Naive thymus-derived CD4-positive, alpha-beta T cell (primary cell): ENCODE measurements around the gene MPZL3. TPM values are rescaled to one million over a fixed set of nuclear protein-coding genes. Genes with fewer than 3 reads are reported as not detected.

Source experiments
- ATAC-seq: fragments of 150-1000 bp; cut with Tn5 transposase; 2 replicates; pipeline ENCODE4 v1.10.0; 2021; ENCODE audit warnings: mild to moderate bottlenecking, moderate library complexity
- CTCF ChIA-PET: fragments of 350-600 bp; sonication (Branson Sonifier 250); formaldehyde crosslinking; loops from one replicate; lab custom pipeline; 2021; ENCODE audit warnings: antibody characterized with exemption; lab: Charles Lee
- POLR2A ChIA-PET: fragments of 350-600 bp; sonication (Branson Sonifier 250); formaldehyde crosslinking; loops from one replicate; lab custom pipeline; 2021; ENCODE audit warnings: antibody characterized with exemption, inconsistent platforms; lab: Charles Lee
- DNase-seq, 9 donors: peaks; one replicate each; pipeline versions ENCODE4 v3.0.0 to v3.0.0-alpha.2; 2020 to 2022; ENCODE audit warnings: mixed read lengths in 1 of 9
- H3K27ac ChIP-seq: one replicate; pipeline ENCODE4 v1.7.0; 2013; ENCODE audit warnings: mild to moderate bottlenecking, low read depth, low read length, moderate library complexity
- H3K27me3 ChIP-seq, 2 donors: one replicate each; pipeline ENCODE4 v1.7.0; 2013; ENCODE audit warnings: low read length in 2 of 2, mild to moderate bottlenecking in 2 of 2, moderate library complexity in 2 of 2; ENCODE audit not compliant: control insufficient read depth in 2 of 2, insufficient read depth in 2 of 2
- H3K36me3 ChIP-seq, 3 experiments: 1 replicate in 2 of 3; 2 replicates in 1 of 3; pipeline ENCODE4 v1.7.0; 2013; ENCODE audit warnings: low read length in 3 of 3, mild to moderate bottlenecking in 3 of 3, moderate library complexity in 1 of 3; ENCODE audit not compliant: insufficient read depth in 3 of 3, control insufficient read depth in 2 of 3
- H3K4me1 ChIP-seq, 2 donors: one replicate each; pipeline ENCODE4 v1.7.0; 2013; ENCODE audit warnings: low read length in 2 of 2, mild to moderate bottlenecking in 2 of 2, moderate library complexity in 1 of 2; ENCODE audit not compliant: control insufficient read depth in 2 of 2, insufficient read depth in 2 of 2
- H3K4me3 ChIP-seq: 2 replicates; pipeline ENCODE4 v1.7.0; 2013; ENCODE audit warnings: mild to moderate bottlenecking, low read length
- H3K9me3 ChIP-seq, 3 experiments: 1 replicate in 2 of 3; 2 replicates in 1 of 3; pipeline ENCODE4 v1.7.0; 2013; ENCODE audit warnings: low read length in 3 of 3; ENCODE audit not compliant: control insufficient read depth in 2 of 3
- H3K27ac Mint-ChIP-seq, 9 donors: one replicate each; pipeline ENCODE4 v1.8.0; 2020 to 2022; ENCODE audit warnings: mixed read lengths in 9 of 9, mild to moderate bottlenecking in 8 of 9, moderate library complexity in 5 of 9, inconsistent platforms in 2 of 9
- H3K27me3 Mint-ChIP-seq, 5 donors: one replicate each; pipeline ENCODE4 v1.8.0; 2021 to 2022; ENCODE audit warnings: mixed read lengths in 5 of 5, mild to moderate bottlenecking in 1 of 5
- H3K36me3 Mint-ChIP-seq, 5 donors: one replicate each; pipeline ENCODE4 v1.8.0; 2020 to 2022; ENCODE audit warnings: mixed read lengths in 5 of 5, mild to moderate bottlenecking in 3 of 5, inconsistent platforms in 1 of 5
- H3K4me1 Mint-ChIP-seq, 7 donors: one replicate each; pipeline ENCODE4 v1.8.0; 2020 to 2022; ENCODE audit warnings: mixed read lengths in 7 of 7, mild to moderate bottlenecking in 3 of 7, inconsistent platforms in 1 of 7
- H3K4me3 Mint-ChIP-seq, 10 donors: one replicate each; pipeline ENCODE4 v1.8.0; 2020 to 2022; ENCODE audit warnings: mild to moderate bottlenecking in 10 of 10, mixed read lengths in 10 of 10, moderate library complexity in 6 of 10, inconsistent platforms in 2 of 10
- H3K9me3 Mint-ChIP-seq, 11 donors: one replicate each; pipeline ENCODE4 v1.8.0; 2020 to 2022; ENCODE audit warnings: mixed read lengths in 11 of 11, mild to moderate bottlenecking in 4 of 11, inconsistent platforms in 1 of 11, moderate library complexity in 1 of 11
- intact Hi-C, 2 donors: fragments of 100-400 bp; cut with micrococcal nuclease; formaldehyde crosslinking; loops; one replicate each; pipeline ENCODE4 v1.15.1; 2023
- polyA plus RNA-seq, 2 donors: library from polyadenylated mRNA; unstranded; fragments of 300-500 nt; fragmentation: Illumina TruSeq; gene quantifications; one replicate each; pipeline ENCODE4 v1.2.3, GENCODE V29; 2021
- total RNA-seq, 6 experiments: library from RNA in 5 of 6; stranded (reverse) in 5 of 6; gene quantifications; 1 replicate in 5 of 6; 2 replicates in 1 of 6; pipeline ENCODE4 v1.2.3 and lab custom pipeline; 2021 to 2026

MPZL3 gene
- total and polyA plus RNA-seq, 7 experiments from 2014 or later, result 3.6 to 17.4 (median 14.2) TPM

DNA sequence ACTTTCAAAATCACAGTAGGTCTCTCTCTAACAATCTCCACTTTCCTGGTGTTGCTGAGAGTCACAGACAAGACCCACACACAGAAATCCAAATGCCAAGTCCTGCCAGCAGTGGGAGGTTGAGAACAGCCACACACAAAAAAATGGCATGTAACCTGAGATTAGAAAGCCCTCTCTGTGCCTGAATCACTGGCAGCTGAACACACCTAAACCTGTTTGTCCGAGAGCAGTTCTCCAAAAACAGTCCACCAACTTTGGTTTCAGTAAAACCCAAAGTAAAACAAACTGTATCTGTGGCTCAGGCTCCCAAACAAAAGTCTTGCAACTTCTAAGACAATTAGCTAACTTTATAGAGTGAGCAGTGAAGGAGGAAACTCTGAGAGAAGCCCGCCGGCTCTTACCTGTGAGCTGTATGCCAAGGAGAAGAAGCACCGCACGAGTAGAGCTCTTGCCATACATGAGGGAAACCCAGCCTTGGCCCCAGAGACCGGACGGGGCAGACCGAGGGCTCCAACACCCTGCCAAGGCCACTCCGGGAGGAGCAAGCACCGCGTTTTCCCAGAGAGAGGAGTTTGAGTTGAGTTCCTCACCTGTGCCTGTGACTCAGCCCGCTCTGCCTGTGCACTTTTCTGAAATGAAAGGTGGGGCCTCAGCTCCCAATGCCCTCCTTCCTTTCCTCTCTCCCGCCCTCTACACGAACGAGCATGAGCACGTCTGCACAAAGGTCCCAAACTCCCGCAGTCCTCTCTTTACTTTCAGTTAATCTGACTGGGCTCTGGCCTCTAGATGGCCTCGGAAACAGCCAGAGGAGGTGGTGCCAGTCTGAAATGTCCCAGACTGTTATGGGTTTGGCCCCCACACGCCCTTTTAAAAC is 11.8 kb upstream of the MPZL3 start, which contains the start of gene MPZL2:
Gene MPZL2, minus strand, starts transcription at position 603 of the 874 bp plus-strand sequence. Its CDS starts 144 bp downstream, at position 459.
- Histone ChIP-seq H3K4me3 (peak within 1 kb of the TSS; percentile 29), H3K4me1 (peaks cover 0 to 14% of the 10 kb centered on the region in 2 donors), H3K27me3 (no peaks in the 10 kb centered on the region), H3K9me3 (no peaks in the 10 kb centered on the region), H3K36me3 (no peaks in the 10 kb centered on the region), H3K27ac (peak within 1 kb of the TSS; percentile 55)
- Mint-ChIP-seq H3K4me3 (peak within 1 kb of the TSS; percentile 78 to 91 (median 88)), H3K36me3 (peaks cover 0 to 5% (median 0%) of the 10 kb centered on the region in 5 donors), H3K27ac (peak within 1 kb of the TSS; percentile 30 to 94 (median 75)), H3K4me1 (peaks cover 19 to 44% (median 37%) of the 10 kb centered on the region in 7 donors), H3K27me3 (peaks cover 0 to 19% (median 0%) of the 10 kb centered on the region in 5 donors), H3K9me3 (no peaks in the 10 kb centered on the region)
- peak; percentile 72 for ATAC-seq
- DNase-seq, result peak in 8 of 9 donors; percentile 11 to 47 (median 28)
- intact Hi-C loops, result loop anchor here in 1 of 2 donors (2.0 kb wide), 1 partner anchor 19 kb away; no protein-coding TSS in a partner anchor
- ChIA-PET CTCF (interaction anchor here (0.9 to 2.4 kb wide), 5 partner anchors 27 to 82 kb away, joined by 3 to 11 read pairs (median 4); partner anchors contain the start of gene JAML), POLR2A (interaction anchor here (0.6 to 3.0 kb wide), 8 partner anchors 10 to 74 kb away, joined by 3 to 18 read pairs (median 6); partner anchors contain the start of genes JAML and MPZL3)

GRCh38 chr11:118263112-118263511 is 10.9 kb upstream of the MPZL3 start:
- Mint-ChIP-seq H3K9me3 (peaks cover 0 to 3% (median 0%) of the 10 kb centered on the region in 11 donors), H3K4me1 (peaks cover 19 to 50% (median 37%) of the 10 kb centered on the region in 7 donors), H3K36me3 (peaks cover 0 to 11% (median 5%) of the 10 kb centered on the region in 5 donors), H3K4me3 (peak overlapping the region; percentile 27 to 91 (median 86)), H3K27me3 (peaks cover 0 to 17% (median 0%) of the 10 kb centered on the region in 5 donors), H3K27ac (peak overlapping the region in 7 of 9 donors; percentile 10 to 94 (median 72))
- H3K27ac ChIP-seq, result no peak overlapping the region
- ChIA-PET CTCF (interaction anchor here (1.3 kb wide), 1 partner anchor 64 kb away, joined by 7 read pairs; no protein-coding TSS in a partner anchor), POLR2A (interaction anchor here (1.8 to 3.0 kb wide), 3 partner anchors 9 to 38 kb away, joined by 5 to 18 read pairs (median 6); partner anchors contain the start of genes JAML and MPZL3)
- intact Hi-C loops, result no loop called here
- no peak overlapping the region for H3K4me3 ChIP-seq
- H3K9me3 ChIP-seq, result no peaks in the 10 kb centered on the region
- DNase-seq, result no peak
- H3K4me1 ChIP-seq, result peaks cover 0 to 14% of the 10 kb centered on the region in 2 donors
- no peaks in the 10 kb centered on the region for H3K36me3 ChIP-seq
- no peaks in the 10 kb centered on the region for H3K27me3 ChIP-seq
- no peak for ATAC-seq

- H3K4me3 ChIP-seq, result no peak overlapping the region
- ChIA-PET CTCF (interaction anchor here (0.6 to 2.2 kb wide), 6 partner anchors 20 to 62 kb away, joined by 3 to 11 read pairs (median 4); partner anchors contain the start of gene JAML), POLR2A (interaction anchor here (0.8 to 1.8 kb wide), 4 partner anchors 8 to 85 kb away, joined by 3 to 6 read pairs (median 3); partner anchors contain the start of genes JAML and MPZL3)
- Mint-ChIP-seq H3K9me3 (peaks cover 0 to 3% (median 0%) of the 10 kb centered on the region in 11 donors), H3K4me3 (no peak overlapping the region), H3K27me3 (peaks cover 0 to 6% (median 0%) of the 10 kb centered on the region in 5 donors), H3K27ac (no peak overlapping the region), H3K36me3 (peaks cover 0 to 12% (median 6%) of the 10 kb centered on the region in 5 donors), H3K4me1 (peaks cover 19 to 45% (median 32%) of the 10 kb centered on the region in 7 donors)
- H3K36me3 ChIP-seq, result no peaks in the 10 kb centered on the region
- H3K27me3 ChIP-seq, result no peaks in the 10 kb centered on the region
- ATAC-seq (no peak), DNase-seq (no peak)
- peaks cover 0 to 14% of the 10 kb centered on the region in 2 donors for H3K4me1 ChIP-seq
- intact Hi-C loops, result no loop called here
- H3K9me3 ChIP-seq, result no peaks in the 10 kb centered on the region
- H3K27ac ChIP-seq, result no peak overlapping the region
Observed at GRCh38 chr11:118260353-118260752, 8.2 kb upstream of the MPZL3 start.

DNA sequence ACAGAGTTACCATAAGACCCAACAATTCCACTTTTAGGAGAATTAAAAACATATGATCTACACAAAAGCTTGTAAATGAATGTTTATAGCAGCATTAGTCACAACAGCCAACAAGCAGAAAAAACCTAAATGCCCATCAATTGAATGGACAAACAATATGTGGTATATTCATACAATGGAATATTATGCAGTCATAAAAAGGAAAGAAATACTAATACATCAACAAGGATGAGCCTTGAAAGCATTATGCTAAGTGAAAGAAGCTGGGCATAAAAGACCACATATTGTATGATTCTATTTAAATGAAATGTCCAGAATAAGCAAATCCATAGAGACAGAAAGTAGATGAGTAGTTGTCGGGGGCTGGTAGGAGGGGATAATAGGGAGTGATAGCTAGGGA is 7.0 kb upstream of the MPZL3 start:
- ChIA-PET CTCF (interaction anchor here (1.2 kb wide), 1 partner anchor 36 kb away, joined by 3 read pairs; no protein-coding TSS in a partner anchor), POLR2A (interaction anchor here (0.6 to 1.8 kb wide), 3 partner anchors 13 to 35 kb away, joined by 3 to 6 read pairs (median 3); partner anchors contain the start of gene JAML)
- DNase-seq, result no peak
- no peaks in the 10 kb centered on the region for H3K9me3 ChIP-seq
- Mint-ChIP-seq H3K27ac (no peak overlapping the region), H3K9me3 (peaks cover 0 to 3% (median 0%) of the 10 kb centered on the region in 11 donors), H3K4me3 (no peak overlapping the region), H3K4me1 (peaks cover 15 to 37% (median 24%) of the 10 kb centered on the region in 7 donors), H3K27me3 (no peaks in the 10 kb centered on the region), H3K36me3 (peaks cover 0 to 15% (median 6%) of the 10 kb centered on the region in 5 donors)
- no peaks in the 10 kb centered on the region for H3K27me3 ChIP-seq
- intact Hi-C loops, result no loop called here
- no peak for ATAC-seq
- no peak overlapping the region for H3K27ac ChIP-seq
- peaks cover 0 to 14% of the 10 kb centered on the region in 2 donors for H3K4me1 ChIP-seq
- H3K36me3 ChIP-seq, result no peaks in the 10 kb centered on the region
- no peak overlapping the region for H3K4me3 ChIP-seq

GRCh38 chr11:118258410-118258809 is 6.2 kb upstream of the MPZL3 start:
- peaks cover 0 to 11% of the 10 kb centered on the region in 2 donors for H3K4me1 ChIP-seq
- no peak for ATAC-seq
- no peaks in the 10 kb centered on the region for H3K27me3 ChIP-seq
- Mint-ChIP-seq H3K9me3 (peaks cover 0 to 3% (median 0%) of the 10 kb centered on the region in 11 donors), H3K27me3 (no peaks in the 10 kb centered on the region), H3K4me3 (no peak overlapping the region), H3K27ac (no peak overlapping the region), H3K36me3 (peaks cover 0 to 15% (median 6%) of the 10 kb centered on the region in 5 donors), H3K4me1 (peaks cover 11 to 30% (median 17%) of the 10 kb centered on the region in 7 donors)
- H3K36me3 ChIP-seq, result no peaks in the 10 kb centered on the region
- ChIA-PET CTCF (interaction anchor here (0.6 kb wide), 1 partner anchor 93 kb away, joined by 3 read pairs; no protein-coding TSS in a partner anchor), POLR2A (interaction anchor here (0.6 kb wide), 1 partner anchor 34 kb away, joined by 3 read pairs; no protein-coding TSS in a partner anchor)
- H3K27ac ChIP-seq, result no peak overlapping the region
- DNase-seq, result peak in 3 of 9 donors; percentile 11 to 27 (median 17)
- intact Hi-C loops, result no loop called here
- no peak overlapping the region for H3K4me3 ChIP-seq
- H3K9me3 ChIP-seq, result no peaks in the 10 kb centered on the region
